GM18861 (cell line): ENCODE data around the gene ZSCAN23.
A peak's percentile ranks its signal among the peaks of the same experiment; 100 is the strongest.
"Not testable (repeated sequence)": the region's sequence is repeated elsewhere in the genome, so short reads cannot be mapped to it uniquely, and the experiment has no call there.

Experiments
- ATAC-seq: cut with Tn5 transposase; IDR thresholded peaks from one replicate; pipeline ENCODE4 v1.9.1; 2021; ENCODE audit not compliant: unreplicated experiment

Gene ZSCAN23

GRCh38 chr6:28443112-28443773, at the start of gene ZSCAN23:
TSS of gene ZSCAN23 (minus strand) at chr6:28443491. CDS start at chr6:28436266, 7,225 bp downstream.
- ATAC-seq = peak; percentile 92

GRCh38 chr6:28491984-28492317, 48.7 kb upstream of the ZSCAN23 start:
- ATAC-seq = no peak

- no peak for ATAC-seq
Measured at GRCh38 chr6:28490205-28490890, 47.1 kb upstream of the ZSCAN23 start.

GRCh38 chr6:28489366-28490204, 46.3 kb upstream of the ZSCAN23 start:
- ATAC-seq = no peak

GRCh38 chr6:28488916-28489365, 45.6 kb upstream of the ZSCAN23 start:
- no peak for ATAC-seq

GRCh38 chr6:28486988-28487742, 43.9 kb upstream of the ZSCAN23 start:
- ATAC-seq = no peak

GRCh38 chr6:28486533-28486932, 43.2 kb upstream of the ZSCAN23 start:
- no peak for ATAC-seq

- ATAC-seq = no peak
Measured at GRCh38 chr6:28485482-28485881, 42.2 kb upstream of the ZSCAN23 start.

- ATAC-seq = no peak
Measured at GRCh38 chr6:28480253-28480932, 37.1 kb upstream of the ZSCAN23 start.

- no peak for ATAC-seq
Measured at GRCh38 chr6:28478518-28478917, 35.2 kb upstream of the ZSCAN23 start.

GRCh38 chr6:28474441-28475219, 31.3 kb upstream of the ZSCAN23 start:
- no peak for ATAC-seq

- not testable (repeated sequence) for ATAC-seq
Measured at GRCh38 chr6:28469153-28469745, 26.0 kb upstream of the ZSCAN23 start.

GRCh38 chr6:28468056-28468455, 24.8 kb upstream of the ZSCAN23 start:
- ATAC-seq = no peak

- no peak for ATAC-seq
Measured at GRCh38 chr6:28462401-28462800, 19.1 kb upstream of the ZSCAN23 start.

- no peak for ATAC-seq
Measured at GRCh38 chr6:28458568-28458967, 15.3 kb upstream of the ZSCAN23 start.

- no peak for ATAC-seq
Measured at GRCh38 chr6:28449056-28449455, 5.8 kb upstream of the ZSCAN23 start.

- not testable (repeated sequence) for ATAC-seq
Measured at GRCh38 chr6:28447512-28447906, 4.2 kb upstream of the ZSCAN23 start.

GRCh38 chr6:28446818-28447511, 3.7 kb upstream of the ZSCAN23 start:
- no peak for ATAC-seq

- ATAC-seq = not testable (repeated sequence)
Measured at GRCh38 chr6:28444759-28445158, 1.5 kb upstream of the ZSCAN23 start.
